Liver (tissue), 3 donors: ENCODE results near the gene CERT1.

Experiments used
- CTCF ChIP-seq: fragments of 150-350 bp; IDR thresholded peaks from 2 replicates; pipeline ENCODE4 v1.5.1; 2017; ENCODE audit warnings: improper control_type of control experiment, low read depth, low read length; ENCODE audit not compliant: missing input control
- GABPA ChIP-seq, 2 donors: IDR thresholded peaks in 1 of 2; conservative IDR thresholded peaks in 1 of 2; 2 replicates each; pipeline ENCODE4 v1.6.1; 2016; ENCODE audit warnings: antibody characterized with exemption in 2 of 2, mild to moderate bottlenecking in 1 of 2, moderate library complexity in 1 of 2
- HNF4A ChIP-seq, 2 donors: conservative IDR thresholded peaks; 2 replicates each; pipeline ENCODE4 v1.6.1; 2016; ENCODE audit warnings: antibody characterized with exemption in 2 of 2, mild to moderate bottlenecking in 2 of 2
- JUND ChIP-seq, 2 donors: IDR thresholded peaks; 2 replicates each; pipeline ENCODE4 v1.6.1; 2016; ENCODE audit warnings: antibody characterized with exemption in 2 of 2
- REST ChIP-seq: IDR thresholded peaks from 2 replicates; pipeline ENCODE4 v1.6.1; 2016; ENCODE audit warnings: antibody characterized with exemption, mild to moderate bottlenecking
- TAF1 ChIP-seq: conservative IDR thresholded peaks from 2 replicates; pipeline ENCODE4 v1.6.1; 2016; ENCODE audit warnings: antibody characterized with exemption, mild to moderate bottlenecking
- YY1 ChIP-seq: IDR thresholded peaks from 2 replicates; pipeline ENCODE4 v1.6.1; 2016; ENCODE audit warnings: antibody characterized with exemption, mild to moderate bottlenecking
- donor health status: healthy.
- donor health status: healthy.

GRCh38 chr5:75491621-75492020 lies 19.8 kb downstream of the CERT1 start:
- no peak for TF ChIP-seq REST
- TF ChIP-seq TAF1: no peak
- no peak for TF ChIP-seq CTCF
- TF ChIP-seq YY1: no peak
- no peak for TF ChIP-seq GABPA (IDR thresholded peaks at IDR 0.05 in 1 of 2, conservative IDR thresholded peaks at IDR 0.05 in 1 of 2)
- TF ChIP-seq JUND (IDR thresholded peaks at IDR 0.05): no peak
- no peak for TF ChIP-seq HNF4A (conservative IDR thresholded peaks at IDR 0.05)
